Cardiac septum (tissue), 1 donor: ENCODE measurements around the gene FADS1. TPM values are rescaled to one million over a fixed set of nuclear protein-coding genes. Genes with fewer than 3 reads are reported as not detected.

Experiments used
- DNase-seq: peaks from one replicate; pipeline ENCODE4 v3.0.0-alpha.2; 2020; ENCODE audit warnings: low spot score
- intact Hi-C: fragments of 100-400 bp; cut with DNase I; formaldehyde crosslinking; loops from one replicate; pipeline ENCODE4 v1.14.0; 2022
- long read RNA-seq: library from polyadenylated mRNA; unstranded; transcript quantifications from one replicate; pipeline ENCODE4 v2.0.0, GENCODE V29; 2021
- total RNA-seq: library from RNA; stranded (reverse); fragmentation: NEBNext Ultra II Directional; extraction: Animal tissue kit (Norgen Biotek cat#: 25700); gene quantifications from one replicate; pipeline ENCODE4 v1.2.1, GENCODE V29; 2021
- donor health status: DM: no; HTN: no; CAD: no.

Gene FADS1
- 34.0 TPM for total RNA-seq
- long read RNA-seq, full-length matches to known transcripts, result 98 of 143 reads
- long read RNA-seq, partial matches to known transcripts, result 25 of 143 reads
- long read RNA-seq, other reads (novel, unspliced or antisense), result 20 of 143 reads

GRCh38 chr11:61816736-61817455 lies at the start of gene FADS1:
TSS of gene FADS1 (minus strand) at chr11:61817003. CDS start at chr11:61816929, 74 bp downstream.
- intact Hi-C loops, result loop anchor here (2.0 to 5.0 kb wide), 4 partner anchors 44 to 290 kb away; partner anchors contain the start of gene FTH1
- DNase-seq, result peak; percentile 92

- DNase-seq, result no peak
- intact Hi-C loops, result no loop called here
Measured at GRCh38 chr11:61866231-61866957, 49.6 kb upstream of the FADS1 start.

- DNase-seq, result no peak
- intact Hi-C loops, result no loop called here
Measured at GRCh38 chr11:61864814-61865775, 48.3 kb upstream of the FADS1 start.

GRCh38 chr11:61863548-61864081 lies 46.8 kb upstream of the FADS1 start:
- no peak for DNase-seq
- intact Hi-C loops, result no loop called here

- intact Hi-C loops, result no loop called here
- DNase-seq, result no peak
Measured at GRCh38 chr11:61862714-61863547, 46.1 kb upstream of the FADS1 start.

GRCh38 chr11:61861634-61862033 lies 44.8 kb upstream of the FADS1 start:
- intact Hi-C loops, result loop anchor here (2.0 kb wide), 1 partner anchor 45 kb away; the partner anchor contains the start of gene FADS1
- DNase-seq, result no peak

- DNase-seq, result peak; percentile 87
- intact Hi-C loops, result loop anchor here (2.0 kb wide), 1 partner anchor 43 kb away; the partner anchor contains the start of gene FADS1
Measured at GRCh38 chr11:61860054-61860903, 43.5 kb upstream of the FADS1 start.

GRCh38 chr11:61855939-61856680 lies 39.3 kb upstream of the FADS1 start:
- DNase-seq, result no peak
- intact Hi-C loops, result no loop called here

- intact Hi-C loops, result no loop called here
- no peak for DNase-seq
Measured at GRCh38 chr11:61854966-61855714, 38.3 kb upstream of the FADS1 start.

- no peak for DNase-seq
- intact Hi-C loops, result no loop called here
Measured at GRCh38 chr11:61854206-61854895, 37.5 kb upstream of the FADS1 start.

GRCh38 chr11:61853698-61854169 lies 36.9 kb upstream of the FADS1 start:
- intact Hi-C loops, result no loop called here
- DNase-seq, result no peak

GRCh38 chr11:61851900-61852295 lies 35.1 kb upstream of the FADS1 start:
- no peak for DNase-seq

GRCh38 chr11:61851113-61851899 lies 34.5 kb upstream of the FADS1 start:
- no peak for DNase-seq
- intact Hi-C loops, result no loop called here

More at GRCh38 chr11:61851900-61852295, 35.1 kb upstream of the FADS1 start:
- intact Hi-C loops, result no loop called here

GRCh38 chr11:61850687-61851086 lies 33.9 kb upstream of the FADS1 start:
- intact Hi-C loops, result no loop called here

GRCh38 chr11:61848631-61849030 lies 31.8 kb upstream of the FADS1 start:
- DNase-seq, result no peak
- intact Hi-C loops, result no loop called here

More at GRCh38 chr11:61850687-61851086, 33.9 kb upstream of the FADS1 start:
- DNase-seq, result no peak
